ENCODE measurements around the gene IL4R.
"Not testable (repeated sequence)": the region's sequence is repeated elsewhere in the genome, so short reads cannot be mapped to it uniquely, and the experiment has no call there.

IL4R gene

GRCh38 chr16:27288313-27288712 lies 25.5 kb upstream of the IL4R start:
- not testable (repeated sequence) for DNase-seq (ENCODE audit: low spot score)

DNA sequence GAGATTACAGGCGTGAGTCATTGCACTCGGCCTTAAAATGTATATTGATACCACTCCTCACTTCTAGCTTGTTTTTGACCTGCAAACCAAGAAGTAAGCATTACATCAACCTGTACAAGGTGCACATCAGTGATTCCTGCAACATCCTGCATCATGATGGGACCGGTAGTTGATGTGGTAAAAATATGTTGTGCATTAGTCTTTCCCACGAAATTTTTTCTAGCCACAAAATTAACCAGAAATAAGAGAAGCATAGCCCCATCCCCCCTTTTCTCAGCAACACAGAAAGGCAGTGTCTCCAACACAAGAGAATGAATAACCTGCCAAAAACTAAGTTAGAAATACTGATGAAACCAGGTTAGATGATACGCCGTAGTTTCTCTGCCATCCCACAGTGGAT lies 24.1 kb upstream of the IL4R start:
- DNase-seq (ENCODE audit: low spot score) = no peak

DNA sequence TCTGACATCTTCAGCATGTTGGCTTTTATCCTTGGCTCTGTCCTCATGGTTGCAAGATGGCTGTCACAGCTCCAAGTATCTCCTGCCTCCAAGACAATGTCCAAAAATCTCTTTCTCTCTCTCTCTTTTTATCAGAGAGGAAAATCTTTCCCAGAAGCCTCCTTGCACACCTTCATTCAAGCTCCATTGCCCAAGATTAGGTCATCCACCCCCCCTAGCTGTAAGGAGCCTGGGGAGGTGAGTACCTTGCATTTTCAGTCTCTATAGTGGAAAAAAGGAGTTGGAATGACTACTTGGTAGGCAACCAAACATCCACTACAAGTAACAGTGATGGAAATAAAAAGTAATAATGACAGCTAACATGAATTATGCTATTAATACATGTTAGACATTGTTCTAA lies 23.2 kb upstream of the IL4R start:
- no peak for DNase-seq (ENCODE audit: low spot score)

- no peak for DNase-seq (ENCODE audit: low spot score)
Observed at GRCh38 chr16:27291106-27291505, 22.7 kb upstream of the IL4R start.

- no peak for DNase-seq (ENCODE audit: low spot score)
Observed at GRCh38 chr16:27291722-27292240, 22.0 kb upstream of the IL4R start.

GRCh38 chr16:27293343-27293742 lies 20.4 kb upstream of the IL4R start:
- DNase-seq (ENCODE audit: low spot score) = no peak

DNA sequence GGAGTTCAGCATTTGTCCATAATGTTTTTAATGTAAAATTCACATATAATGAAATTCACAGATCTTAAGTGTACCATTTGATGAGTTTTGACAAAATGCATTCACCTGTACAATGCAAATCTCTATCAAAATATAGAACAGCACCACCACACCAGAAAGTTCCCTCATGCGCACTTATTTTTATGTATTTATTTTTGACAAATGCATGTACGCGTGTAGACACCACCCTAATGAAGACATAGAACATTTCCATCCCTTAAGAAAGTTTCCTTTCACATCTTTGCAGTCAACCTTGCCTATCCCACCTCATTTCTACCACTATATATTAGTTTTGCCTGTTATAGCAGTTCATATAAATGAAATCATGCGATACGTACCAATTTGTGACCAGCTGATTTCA lies 15.6 kb upstream of the IL4R start:
- no peak for DNase-seq (ENCODE audit: low spot score)

DNA sequence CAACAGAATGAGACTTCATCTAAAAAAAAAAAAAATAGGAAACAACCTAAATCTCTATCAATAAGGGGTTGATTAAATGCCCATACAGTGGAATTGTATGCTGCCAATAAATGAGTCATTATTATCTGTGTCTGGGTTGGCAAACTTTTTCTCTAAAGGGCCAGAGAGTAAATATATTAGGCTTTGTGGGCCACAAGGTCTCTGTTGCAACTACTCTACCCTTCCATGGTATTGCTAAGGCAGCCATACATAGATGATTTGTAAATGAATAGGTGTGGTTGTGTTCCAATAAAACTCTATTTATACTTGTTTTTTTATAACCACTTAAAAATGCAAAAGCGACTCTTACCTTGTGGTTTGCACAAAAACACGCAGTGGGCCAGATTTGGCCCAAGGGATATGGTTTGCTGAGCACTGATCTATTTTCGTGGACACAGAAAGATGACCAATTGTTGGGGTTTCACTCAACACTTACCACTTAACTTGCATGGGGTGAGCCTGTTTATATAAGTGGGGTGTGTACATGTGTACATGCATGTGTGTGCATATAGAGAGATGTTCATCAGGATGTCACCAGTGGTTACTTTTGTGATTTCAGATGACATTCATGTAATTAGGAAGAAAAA lies 12.4 kb upstream of the IL4R start:
- no peak for DNase-seq (ENCODE audit: low spot score)

DNA sequence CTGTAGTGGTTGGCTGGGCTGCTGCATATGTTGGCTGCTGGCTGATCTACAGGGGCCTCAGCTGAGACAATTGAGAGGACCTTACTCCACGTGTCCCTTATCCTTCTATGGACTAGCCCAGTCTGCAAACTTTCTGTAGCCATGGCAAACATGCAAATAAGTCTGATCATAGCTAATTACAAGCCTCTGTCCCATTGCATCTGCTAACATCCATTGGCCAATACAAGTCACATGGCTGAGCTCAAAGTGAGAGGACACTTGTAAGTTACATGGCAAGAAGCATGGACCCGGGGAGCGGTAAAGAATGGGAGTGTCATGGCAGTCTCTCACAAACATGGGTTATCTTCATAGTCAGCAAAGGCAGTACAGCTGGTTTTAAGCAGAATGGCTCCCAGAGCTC lies 11.6 kb upstream of the IL4R start:
- no peak for DNase-seq (ENCODE audit: low spot score)

GRCh38 chr16:27303256-27304100 lies 10.3 kb upstream of the IL4R start:
- DNase-seq (ENCODE audit: low spot score) = no peak

GRCh38 chr16:27304102-27304501 lies 9.7 kb upstream of the IL4R start:
- DNase-seq (ENCODE audit: low spot score) = no peak

DNA sequence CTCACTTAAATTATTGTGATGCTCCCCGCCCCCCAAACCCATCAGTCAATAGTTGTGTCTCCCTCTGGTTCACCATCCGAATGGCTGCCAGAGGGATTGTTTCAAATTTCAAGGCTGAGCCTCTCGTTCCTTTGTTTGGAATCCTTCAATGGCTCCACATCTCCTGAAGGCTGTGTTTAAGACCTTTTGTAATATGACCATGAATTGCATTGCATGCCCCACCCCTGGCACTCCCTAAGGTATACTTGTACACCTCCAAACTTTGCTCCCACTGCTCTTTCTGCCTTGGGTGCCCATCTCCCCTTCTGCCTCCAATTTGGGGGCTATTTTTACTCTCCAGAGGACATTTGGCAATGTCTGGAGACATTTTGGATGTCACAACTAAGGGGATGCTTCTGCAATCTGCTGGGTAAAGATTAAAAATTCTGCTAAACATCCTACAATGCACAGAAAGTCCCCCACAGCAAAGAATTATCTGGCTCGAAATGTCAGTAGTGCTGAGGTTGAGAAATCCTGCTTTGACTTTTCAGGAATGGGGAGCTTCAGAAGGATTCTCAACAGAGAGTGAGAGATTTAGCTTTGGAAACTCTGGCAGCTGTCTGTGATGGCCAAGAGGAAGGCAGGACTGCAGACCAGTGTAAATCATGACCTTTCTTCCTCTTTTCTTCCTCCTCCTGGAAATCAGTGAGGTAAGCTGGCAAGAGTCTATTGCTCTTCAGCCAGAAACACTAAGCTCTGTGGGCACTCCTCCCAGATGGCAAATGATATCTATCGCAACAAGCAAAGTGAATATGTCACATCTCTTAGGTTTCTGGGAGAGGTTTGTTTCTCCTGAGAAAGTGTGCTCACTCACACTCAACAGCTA lies 8.7 kb upstream of the IL4R start:
- no peak for DNase-seq (ENCODE audit: low spot score)

DNA sequence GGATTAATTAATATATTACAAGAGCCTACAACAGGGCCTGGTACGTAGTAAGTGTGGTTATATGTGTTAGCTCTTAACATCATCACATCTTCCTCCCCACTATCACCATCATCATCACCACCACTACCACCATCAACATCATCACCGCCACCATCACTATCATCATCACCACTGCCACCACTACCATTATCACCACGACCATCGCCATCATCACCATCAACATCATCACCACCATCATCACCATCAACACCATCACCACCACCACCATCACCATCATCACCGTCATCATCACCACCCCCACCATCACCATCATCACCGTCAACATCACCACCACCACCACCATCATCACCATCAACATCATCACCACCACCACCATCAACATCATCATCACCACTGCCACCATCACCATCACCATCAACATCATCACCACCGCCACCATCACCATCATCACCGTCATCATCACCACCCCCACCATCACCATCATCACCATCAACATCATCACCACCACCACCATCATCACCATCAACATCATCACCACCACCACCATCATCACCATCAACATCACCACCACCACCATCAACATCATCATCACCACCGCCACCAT lies 7.8 kb upstream of the IL4R start:
- no peak for DNase-seq (ENCODE audit: low spot score)

GRCh38 chr16:27308792-27309191 lies 5.0 kb upstream of the IL4R start:
- no peak for DNase-seq (ENCODE audit: low spot score)

DNA sequence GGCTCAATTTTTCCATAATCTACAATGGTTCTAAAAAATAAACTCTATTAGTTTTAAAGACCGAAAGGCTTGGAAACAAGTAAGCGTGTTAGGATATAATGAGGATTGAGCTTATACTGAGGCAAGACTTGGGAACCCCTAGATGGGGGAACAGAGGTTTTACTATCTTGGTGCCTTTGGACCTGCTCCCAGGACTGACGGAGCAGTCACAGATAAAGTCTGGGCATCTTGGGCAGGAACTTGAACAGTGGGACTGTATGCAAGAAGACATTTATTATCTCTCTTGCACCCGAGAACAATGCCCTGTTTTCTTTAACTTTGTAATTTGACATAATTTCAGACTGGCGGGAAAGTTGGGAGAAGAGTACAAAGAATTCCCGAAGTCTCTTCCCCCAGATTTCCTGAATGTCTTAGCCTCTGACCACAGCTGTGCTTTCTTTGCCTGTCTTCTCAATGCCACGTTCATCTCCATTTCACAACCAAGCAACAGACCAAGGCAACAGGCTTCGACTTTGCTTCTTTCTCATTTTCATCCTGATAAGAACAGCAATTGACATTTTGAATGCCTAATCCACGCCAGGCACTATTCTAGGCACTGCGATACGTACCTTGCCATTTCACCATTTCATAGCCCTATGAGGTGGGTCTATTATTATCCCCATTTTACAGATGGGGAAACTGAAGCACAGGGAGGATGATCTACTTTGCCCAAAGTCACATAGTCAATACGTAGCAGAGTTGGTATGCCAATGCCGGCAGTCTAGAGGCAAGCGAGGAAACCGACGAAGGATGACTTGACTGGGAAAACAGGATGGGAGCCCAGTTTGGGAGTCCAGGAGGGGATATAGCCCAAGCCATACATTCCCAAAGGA lies 3.0 kb upstream of the IL4R start:
- no peak for DNase-seq (ENCODE audit: low spot score)

GRCh38 chr16:27311448-27311830 lies 2.3 kb upstream of the IL4R start:
- no peak for DNase-seq (ENCODE audit: low spot score)

GRCh38 chr16:27311897-27312303 lies 1.9 kb upstream of the IL4R start:
- no peak for DNase-seq (ENCODE audit: low spot score)

DNA sequence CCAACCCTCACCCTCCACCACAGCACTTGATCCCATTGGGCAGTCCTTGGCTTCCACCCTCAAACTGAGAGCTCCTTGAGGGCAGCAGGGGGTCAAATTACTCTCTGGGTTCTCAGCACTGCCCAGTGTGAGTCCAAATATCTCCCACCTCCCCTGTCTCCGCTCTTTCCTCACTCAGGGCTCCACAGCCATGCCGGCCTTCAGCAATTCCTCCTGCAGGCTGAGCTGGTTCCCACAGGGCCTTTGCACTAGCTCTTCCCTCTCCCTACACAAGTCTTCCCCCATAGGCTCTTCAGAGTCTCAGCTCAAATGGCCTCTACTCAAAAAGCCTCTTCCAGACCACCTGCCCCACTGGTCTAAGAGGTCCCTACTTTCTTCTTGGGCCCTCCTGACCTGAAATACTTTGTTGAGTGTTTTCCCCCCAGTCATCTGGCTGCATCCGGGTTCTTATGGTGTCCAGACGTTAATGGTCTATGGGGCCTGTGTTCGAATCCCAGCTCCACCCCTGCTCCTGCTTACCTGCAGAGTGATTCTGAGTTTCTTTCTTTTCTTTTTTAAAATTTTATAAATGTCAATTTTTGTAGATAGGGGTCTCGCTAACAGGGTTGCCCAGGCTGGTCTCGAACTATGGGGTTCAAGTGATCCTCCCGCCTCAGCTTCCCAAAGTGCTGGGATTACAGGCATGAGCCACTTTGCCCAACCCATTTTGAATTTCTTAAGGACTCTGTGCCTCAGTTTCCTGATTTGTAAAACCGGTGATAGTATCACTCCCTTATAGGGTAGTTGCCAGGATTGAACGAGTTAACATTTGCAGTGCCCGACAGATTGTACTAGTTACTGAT lies 973 bp upstream of the IL4R start:
- DNase-seq (ENCODE audit: low spot score) = no peak

DNA sequence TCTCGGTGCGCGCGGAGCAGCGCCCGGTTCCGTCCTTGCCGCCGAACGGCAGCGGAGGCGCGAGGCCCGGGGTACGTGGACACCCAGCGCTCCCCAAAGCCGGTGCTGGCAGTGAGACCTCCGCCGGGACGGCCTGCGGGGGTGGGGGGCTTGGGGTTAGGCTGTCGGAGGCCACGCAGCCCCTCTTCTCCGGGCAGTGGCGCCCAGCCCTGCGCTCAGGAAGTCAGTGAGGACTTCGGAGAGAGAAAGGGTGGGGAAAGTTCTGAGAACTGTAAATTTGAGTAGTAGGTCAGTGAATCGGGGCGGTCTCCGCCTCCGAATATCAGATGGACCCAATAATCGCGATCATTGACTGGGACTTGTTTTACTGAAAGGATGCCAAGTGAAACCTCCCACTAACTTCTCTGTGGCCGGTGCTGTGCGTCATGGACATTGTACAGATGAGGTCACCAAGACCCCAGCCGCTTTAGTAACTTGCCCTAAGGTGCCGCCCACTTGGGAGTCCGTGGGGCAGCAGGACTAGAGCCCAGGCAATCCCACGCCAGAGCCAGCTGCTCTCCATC lies 468 bp downstream of the IL4R start:
- no peak for DNase-seq (ENCODE audit: low spot score)

DNA sequence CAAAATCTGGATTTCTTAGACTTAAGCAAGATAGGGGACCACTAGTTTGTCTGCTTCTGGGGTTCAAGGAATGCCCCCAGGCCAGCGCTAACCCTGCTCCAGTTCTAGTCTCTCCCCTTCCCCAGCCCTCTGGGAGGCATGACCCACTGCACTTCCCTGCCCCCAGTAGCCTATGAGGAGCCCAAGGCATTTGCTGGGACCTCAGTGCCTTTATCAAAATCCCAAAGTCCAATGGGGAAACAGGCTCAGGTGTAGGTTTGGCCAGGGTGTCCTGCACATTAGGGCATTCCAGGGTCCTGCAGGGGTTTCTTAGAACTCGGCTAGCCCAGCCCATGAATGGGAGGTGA lies 1.2 kb downstream of the IL4R start:
- no peak for DNase-seq (ENCODE audit: low spot score)

Measured in hematopoietic multipotent progenitor cell treated with erythropoietin and hydrocortisone succinate and interleukin-3 and kit ligand, for 17 days (in vitro differentiated cells).